Measurements from ENCODE around the gene ALDH7A1.
A peak's percentile ranks its signal among the peaks of the same experiment; 100 is the strongest.

The ALDH7A1 gene

DNA sequence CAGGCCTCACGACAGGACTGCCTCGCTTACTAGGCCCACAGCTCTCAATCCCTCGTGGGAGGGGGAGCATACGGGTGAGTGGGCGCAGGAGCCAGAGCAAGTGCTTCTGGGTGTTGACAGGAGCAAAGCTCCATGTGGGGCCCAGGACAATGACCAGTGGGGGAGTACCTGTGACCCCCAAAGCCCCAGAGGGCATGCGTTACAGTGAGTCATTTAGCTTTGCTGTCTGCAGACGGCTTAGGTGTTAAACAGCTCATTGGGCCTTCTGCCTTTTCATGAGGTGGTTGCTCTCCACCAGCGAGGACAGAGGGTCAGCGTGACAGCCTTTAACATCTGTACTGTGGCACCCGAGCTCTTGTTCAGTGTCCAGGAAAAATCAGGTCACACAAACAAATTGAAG lies 93.6 kb downstream of the ALDH7A1 start:
- no peak for DNase-seq

DNA sequence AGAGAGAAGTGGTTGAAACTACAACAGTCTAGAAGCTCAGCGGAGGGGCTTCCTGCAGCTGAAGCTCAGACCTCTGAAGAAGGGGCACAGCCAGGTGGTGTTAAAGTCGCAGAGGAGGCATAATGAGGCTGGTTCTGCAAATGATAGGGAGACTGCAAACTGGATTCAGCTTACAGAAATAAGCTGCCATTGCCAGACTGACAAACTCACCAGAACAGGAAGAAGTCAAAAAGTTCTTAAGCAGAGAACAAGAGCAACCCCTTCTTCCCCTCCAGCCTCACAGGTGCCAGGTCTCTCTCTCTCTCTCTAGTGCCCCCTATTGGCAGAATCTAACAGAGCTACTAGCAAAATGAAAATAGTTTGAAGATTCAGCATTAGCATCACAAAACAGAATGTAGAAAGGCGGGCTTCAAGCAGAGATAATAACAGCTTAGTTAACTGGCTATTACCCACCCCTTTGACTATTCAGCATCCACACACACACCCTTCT lies 95.1 kb downstream of the ALDH7A1 start:
- DNase-seq: peak; percentile 13

DNA sequence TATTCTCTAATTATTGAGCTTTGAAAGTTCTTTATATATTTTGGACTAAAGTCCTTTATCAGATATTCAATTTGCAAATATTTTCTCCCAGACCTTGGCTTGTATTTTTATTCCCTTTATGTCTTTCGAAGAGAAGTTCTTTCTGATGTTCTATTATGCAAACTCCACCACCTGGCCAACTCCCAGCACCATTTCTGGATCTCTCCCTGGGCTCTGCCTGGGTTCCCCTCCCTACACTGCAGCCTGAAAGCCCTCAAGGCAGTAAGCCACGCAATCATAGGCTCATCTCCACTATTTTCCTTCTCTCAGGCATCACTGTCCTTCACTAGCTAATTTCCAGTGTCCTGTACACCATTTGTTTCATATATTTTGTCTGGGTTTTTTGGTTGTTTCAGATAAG lies 95.7 kb downstream of the ALDH7A1 start:
- no peak for DNase-seq

DNA sequence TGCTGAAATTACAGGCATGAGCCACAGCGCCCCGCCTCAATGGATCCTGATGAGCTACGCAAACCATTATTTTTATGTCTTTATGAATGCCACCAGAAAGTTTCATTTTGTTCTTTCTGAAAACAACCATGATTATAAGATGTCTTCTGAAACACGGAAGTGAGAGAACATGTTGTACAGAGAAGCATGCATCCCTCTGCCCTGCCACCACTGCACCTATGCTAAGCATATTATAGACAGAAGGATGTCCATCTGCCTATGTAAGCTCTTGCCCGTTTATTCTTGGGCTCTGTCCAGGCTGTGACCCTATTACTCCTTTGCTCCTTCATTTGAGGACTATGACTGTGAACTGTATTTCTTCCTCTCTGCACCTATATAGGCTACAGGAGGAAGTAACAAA lies 97.5 kb downstream of the ALDH7A1 start:
- DNase-seq: no peak

DNA sequence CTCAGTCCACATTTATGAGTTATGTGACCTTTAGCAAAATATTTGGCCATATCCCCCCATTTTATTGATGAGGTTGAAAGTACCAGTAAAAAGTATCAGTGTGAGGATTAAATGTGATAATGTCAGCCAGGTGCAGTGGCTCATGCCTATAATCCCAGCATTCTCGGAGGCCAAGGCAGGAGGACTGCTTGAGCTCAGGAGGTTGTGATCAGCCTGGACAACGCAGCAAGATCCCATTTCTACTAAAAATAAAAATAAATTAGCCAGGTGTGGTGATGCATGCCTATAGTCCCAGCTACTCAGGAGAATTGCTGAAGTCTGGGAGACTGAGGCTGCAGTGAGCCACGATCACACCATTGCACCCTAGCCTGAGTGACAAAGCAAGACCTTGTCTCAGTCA lies 100.6 kb downstream of the ALDH7A1 start:
- no peak for DNase-seq

DNA sequence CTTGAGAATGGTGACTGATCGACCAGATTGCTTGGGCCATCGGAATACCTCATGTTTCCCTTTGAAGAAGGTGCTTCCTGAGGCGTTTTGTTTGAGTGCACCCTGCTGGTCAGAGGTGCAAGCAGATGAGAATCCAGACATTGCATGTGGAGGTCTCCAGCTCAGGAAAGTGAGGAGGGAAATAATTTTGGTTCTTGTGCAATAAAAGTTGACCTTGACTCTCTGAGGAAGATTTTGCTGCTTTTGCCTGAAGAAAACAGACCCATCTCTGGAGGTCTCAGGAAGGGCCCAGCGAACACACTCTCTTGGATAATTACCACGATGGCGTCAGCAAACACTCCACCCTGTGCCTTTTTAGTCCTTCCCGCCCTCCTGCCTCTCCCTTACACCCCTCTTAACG lies 102.1 kb downstream of the ALDH7A1 start:
- no peak for DNase-seq

DNA sequence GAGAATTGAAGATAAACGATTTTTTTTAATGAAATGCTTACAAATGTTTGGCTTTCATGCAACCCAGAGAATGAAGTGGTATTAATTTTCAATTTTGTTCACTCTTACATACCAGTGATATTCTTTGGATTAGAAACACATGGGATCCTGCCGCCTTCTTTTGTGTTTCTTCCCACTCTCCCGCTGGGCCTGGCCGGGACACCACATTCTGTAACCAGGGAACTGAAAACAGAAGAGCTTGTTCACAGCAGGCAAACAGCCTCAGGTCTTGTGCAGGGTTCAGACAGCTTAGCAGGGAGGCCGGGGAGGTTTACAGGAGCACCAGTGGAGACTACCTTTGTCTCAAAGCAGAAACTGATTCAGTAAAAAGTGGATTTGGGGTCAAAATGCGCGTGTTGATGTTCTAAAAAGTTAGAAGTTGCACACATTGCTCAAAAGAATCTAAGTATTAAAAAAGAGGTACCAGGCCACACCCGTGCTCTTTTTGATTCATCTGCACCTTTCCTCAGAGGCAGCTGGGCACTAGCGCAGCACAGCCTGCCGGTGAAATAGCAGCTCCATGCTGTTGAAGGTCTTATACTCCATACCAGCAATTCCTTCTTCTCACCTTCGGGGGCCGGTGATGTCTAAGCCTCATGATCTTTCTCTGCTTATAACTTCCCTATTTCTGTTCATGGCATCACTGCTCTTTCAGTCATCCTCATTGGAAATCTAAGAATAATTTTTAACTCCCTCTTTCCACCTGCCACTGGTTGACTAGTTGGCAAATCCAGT lies 104.7 kb downstream of the ALDH7A1 start:
- no peak for DNase-seq

DNA sequence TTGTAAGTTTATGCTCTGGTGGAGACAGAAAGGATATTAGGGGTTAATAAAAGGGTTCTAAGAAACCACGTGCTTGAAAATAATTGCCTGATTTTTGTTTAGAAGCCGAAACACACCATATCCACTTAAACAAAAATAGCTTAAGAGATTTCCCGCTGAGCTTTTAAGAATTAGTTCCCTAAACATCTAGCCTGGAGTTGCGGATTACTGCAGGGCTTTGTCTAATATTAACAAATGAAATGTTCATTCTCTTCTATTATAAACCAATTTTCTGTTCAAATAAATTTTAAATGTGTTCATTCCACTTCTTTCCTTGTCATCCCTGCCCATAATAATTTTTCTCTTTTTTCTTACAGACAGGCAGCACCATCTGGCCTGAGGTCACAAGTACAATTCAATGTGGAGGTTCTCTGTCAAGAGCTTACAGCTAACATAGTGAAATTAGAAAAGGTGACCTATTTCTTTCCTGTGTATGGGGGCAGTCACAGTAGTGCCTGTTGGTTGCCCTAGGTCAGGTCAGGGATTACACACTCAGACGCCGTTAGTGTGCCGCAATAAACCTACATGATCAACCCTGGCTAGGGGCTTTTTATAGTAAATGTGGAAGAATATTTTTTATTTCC lies 106.5 kb downstream of the ALDH7A1 start:
- no peak for DNase-seq

DNA sequence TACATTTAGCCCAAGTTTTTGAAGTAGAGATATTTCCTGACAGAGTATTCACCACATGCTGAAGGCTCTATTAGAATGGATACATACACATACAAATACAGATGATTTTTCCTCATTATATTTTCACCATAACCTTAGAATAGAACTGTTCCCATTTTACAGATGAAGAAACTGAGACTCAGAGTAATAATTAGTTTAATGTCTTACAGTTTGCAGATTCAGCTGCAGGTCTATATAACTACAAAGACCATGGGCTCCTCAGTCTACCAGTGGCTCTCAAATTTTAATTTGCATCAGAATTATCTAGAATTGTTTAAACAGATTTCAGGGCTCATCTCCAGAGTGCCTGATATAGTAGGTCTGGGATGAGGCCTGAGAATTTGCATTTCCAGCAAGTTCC lies 107.4 kb downstream of the ALDH7A1 start:
- DNase-seq: no peak

DNA sequence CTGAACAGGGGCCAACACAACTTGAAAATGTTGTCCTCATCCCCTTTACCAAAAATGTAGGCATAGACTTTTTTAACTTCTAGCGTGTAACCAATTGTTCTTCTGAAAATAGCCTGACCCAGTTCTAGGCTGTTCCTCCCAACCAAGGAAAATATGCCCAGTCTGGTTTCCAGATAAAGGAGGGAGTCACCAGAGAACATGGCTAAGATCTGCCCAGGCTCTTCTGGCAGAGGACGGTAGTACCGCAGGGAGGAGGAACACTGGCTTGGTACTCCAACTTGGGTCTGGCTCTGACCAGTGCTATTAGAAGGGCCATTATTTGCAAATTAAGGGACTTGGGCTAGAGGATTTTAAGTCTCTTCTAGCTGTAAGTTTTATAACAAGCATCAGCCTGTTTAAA lies 108.7 kb downstream of the ALDH7A1 start:
- DNase-seq: no peak

DNA sequence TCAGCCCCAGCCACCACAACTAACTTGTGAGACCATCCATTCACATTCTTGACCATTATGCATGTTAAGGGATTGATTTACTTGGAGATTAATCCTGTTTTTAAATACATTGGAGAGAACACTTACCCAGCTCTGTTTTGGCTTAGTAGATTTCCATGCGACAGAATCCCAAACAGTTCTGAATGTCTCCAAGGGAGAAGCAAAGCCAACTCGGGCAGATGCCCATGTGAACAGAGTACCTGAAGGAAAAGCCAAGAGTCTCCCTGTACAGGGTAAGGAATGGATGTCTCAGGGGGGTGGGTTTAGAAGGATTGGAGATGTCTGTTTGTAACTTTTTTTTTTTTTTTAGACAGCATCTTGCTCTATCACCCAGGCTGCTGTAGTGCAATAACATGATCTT lies 110.8 kb downstream of the ALDH7A1 start:
- no peak for DNase-seq

DNA sequence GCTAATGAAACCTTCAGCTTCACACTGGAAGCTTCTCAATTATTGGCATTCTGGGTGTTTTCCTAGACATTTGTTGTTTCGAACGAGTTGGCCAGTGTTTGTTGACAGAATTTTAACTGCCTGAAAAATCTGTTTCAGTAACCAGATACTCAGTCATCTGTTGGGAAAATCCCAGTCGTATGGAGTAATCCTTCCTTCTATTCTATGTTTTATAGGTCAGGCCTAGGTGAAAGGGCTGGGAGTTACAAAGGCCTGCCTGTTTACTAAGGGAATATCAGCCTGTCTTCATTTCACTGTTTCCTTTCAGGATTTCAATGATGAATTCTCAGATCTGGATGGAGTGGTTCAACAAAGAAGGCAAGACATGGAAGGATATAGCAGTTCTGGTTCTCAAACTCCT lies 111.9 kb downstream of the ALDH7A1 start:
- no peak for DNase-seq

DNA sequence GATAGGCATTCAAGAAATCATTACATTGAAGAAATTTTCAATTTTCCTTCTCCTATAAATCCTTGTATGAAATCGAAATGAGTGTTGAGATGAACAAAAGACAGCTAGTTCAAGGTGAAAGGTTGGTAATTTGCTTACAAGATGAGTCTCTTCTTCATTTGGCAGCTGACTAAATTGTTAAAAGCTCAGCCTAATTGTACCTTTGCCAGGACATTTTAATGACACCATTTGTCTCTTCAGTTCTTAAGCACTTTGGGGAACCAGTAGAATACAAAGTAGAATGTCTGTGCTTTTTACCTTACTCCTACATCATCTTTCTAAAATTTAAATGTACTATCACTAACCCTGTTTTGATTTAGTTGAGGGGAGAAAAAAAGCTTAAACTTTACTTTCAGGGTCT lies 112.4 kb downstream of the ALDH7A1 start:
- no peak for DNase-seq

DNA sequence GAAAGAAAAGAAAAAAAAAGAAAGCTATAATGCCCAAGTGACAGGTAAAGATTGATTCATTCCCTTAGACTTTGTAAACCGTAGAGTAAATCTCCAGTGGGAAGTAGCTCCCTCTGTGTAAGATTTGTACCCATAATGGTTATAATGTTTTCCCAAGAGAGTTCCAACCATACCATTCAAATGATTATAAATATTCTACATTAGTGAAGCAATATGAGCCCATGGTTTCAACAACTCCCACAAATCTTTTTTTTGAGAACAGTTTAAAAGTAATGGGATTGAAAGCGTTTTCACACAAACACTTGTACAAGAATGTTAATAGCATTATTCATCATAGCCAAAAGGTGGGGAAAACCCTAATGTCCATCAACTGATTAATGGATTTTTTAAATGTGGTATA lies 113.8 kb downstream of the ALDH7A1 start:
- DNase-seq: no peak

Data from effector CD4-positive, alpha-beta T cell (primary cell).